GM12878 (cell line): ENCODE results near the gene CREB5. TPM values are rescaled to one million over a fixed set of nuclear protein-coding genes. Genes with fewer than 3 reads are reported as not detected.
A peak's percentile ranks its signal among the peaks of the same experiment; 100 is the strongest.

Experiments
- BHLHE40 ChIP-seq, 2 experiments: fragments of 450-650 bp in 1 of 2; IDR thresholded peaks; 2 replicates each; pipeline ENCODE4 v1.6.1; 2011 to 2017; ENCODE audit warnings: low read depth in 2 of 2, borderline replicate concordance in 1 of 2, improper control_type of control experiment in 1 of 2, low read length in 1 of 2, mild to moderate bottlenecking in 1 of 2
- E2F8 ChIP-seq: fragments of 450-650 bp; IDR thresholded peaks from 2 replicates; pipeline ENCODE4 v1.6.1; 2018; ENCODE audit warnings: mild to moderate bottlenecking, low read depth, moderate library complexity; ENCODE audit not compliant: partially characterized antibody
- EED ChIP-seq: sonication (generic); IDR thresholded peaks from 2 replicates; pipeline ENCODE4 v1.6.1; 2016; ENCODE audit warnings: antibody characterized with exemption, low read depth
- ETV6 ChIP-seq, 2 experiments: fragments of 450-650 bp in 1 of 2; IDR thresholded peaks in 1 of 2; conservative IDR thresholded peaks in 1 of 2; 2 replicates each; pipeline ENCODE4 v1.6.1; 2014; ENCODE audit warnings: antibody characterized with exemption in 1 of 2, borderline replicate concordance in 1 of 2, low read depth in 1 of 2, mild to moderate bottlenecking in 1 of 2, moderate library complexity in 1 of 2
- EZH2 ChIP-seq: IDR thresholded peaks from 2 replicates; pipeline ENCODE4 v1.6.1; 2012; ENCODE audit warnings: low read depth, mild to moderate bottlenecking, control low read depth, inconsistent platforms, low read length, borderline replicate concordance; ENCODE audit not compliant: control insufficient read depth
- HDAC6 ChIP-seq: fragments of 200-600 bp; sonication (generic); IDR thresholded peaks from one replicate; pipeline ENCODE4 v1.8.0; 2017; ENCODE audit warnings: antibody characterized with exemption; ENCODE audit not compliant: unreplicated experiment
- MAX ChIP-seq: IDR thresholded peaks from 2 replicates; pipeline ENCODE4 v1.6.1; 2012; ENCODE audit warnings: low read depth, low read length, improper control_type of control experiment
- MEF2A ChIP-seq: IDR thresholded peaks from 2 replicates; pipeline ENCODE4 v1.6.1; 2011; ENCODE audit warnings: low read depth, mild to moderate bottlenecking, low read length, moderate library complexity; ENCODE audit not compliant: insufficient read depth
- NKRF ChIP-seq: fragments of 450-650 bp; conservative IDR thresholded peaks from 2 replicates; pipeline ENCODE4 v1.6.1; 2017; ENCODE audit warnings: mild to moderate bottlenecking, moderate library complexity
- PAX8 ChIP-seq: fragments of 450-650 bp; IDR thresholded peaks from 2 replicates; pipeline ENCODE4 v1.6.1; 2017; ENCODE audit warnings: mild to moderate bottlenecking, moderate library complexity
- PKNOX1 ChIP-seq: fragments of 450-650 bp; IDR thresholded peaks from 2 replicates; pipeline ENCODE4 v1.6.1; 2016; ENCODE audit warnings: mild to moderate bottlenecking
- SKIL ChIP-seq: fragments of 450-650 bp; IDR thresholded peaks from 2 replicates; pipeline ENCODE4 v1.6.1; 2017; ENCODE audit warnings: mild to moderate bottlenecking, low read depth, inconsistent platforms; ENCODE audit not compliant: poor library complexity, severe bottlenecking
- SMAD5 ChIP-seq: IDR thresholded peaks from 2 replicates; pipeline ENCODE4 v1.6.1; 2016; ENCODE audit warnings: antibody characterized with exemption, low read depth
- STAT3 ChIP-seq: IDR thresholded peaks from 2 replicates; pipeline ENCODE4 v1.6.1; 2011; ENCODE audit warnings: low read depth, low read length, improper control_type of control experiment
- SUZ12 ChIP-seq: fragments of 200-600 bp; sonication (generic); IDR thresholded peaks from one replicate; pipeline ENCODE4 v1.6.1; 2018; ENCODE audit warnings: antibody characterized with exemption, mild to moderate bottlenecking; ENCODE audit not compliant: unreplicated experiment
- ZNF207 ChIP-seq: fragments of 450-650 bp; IDR thresholded peaks from 2 replicates; pipeline ENCODE4 v1.6.1; 2014; ENCODE audit warnings: antibody characterized with exemption, mild to moderate bottlenecking, borderline replicate concordance
- ZNF217 ChIP-seq: fragments of 450-650 bp; IDR thresholded peaks from 2 replicates; pipeline ENCODE4 v1.6.1; 2017; ENCODE audit warnings: antibody characterized with exemption, mild to moderate bottlenecking
- polyA plus RNA-seq, 11 experiments: library from polyadenylated mRNA; depleted of rRNA in 4 of 11; unstranded in 6 of 11; stranded (reverse) in 5 of 11; fragments of >200 nt; fragmentation: Nextera tagmentation in 4 of 11; fragmentation: Illumina TruSeq in 1 of 11; extraction: Ambion mirVana in 4 of 11; extraction: Trizol in 1 of 11; gene quantifications; 1 replicate in 1 of 11; 2 replicates in 10 of 11; pipeline versions ENCODE4 v1.2.1 to v1.2.3, GENCODE V29; 2011 to 2016; ENCODE audit warnings: inconsistent platforms in 2 of 11, missing spikeins in 2 of 11, low read depth in 1 of 11
- total RNA-seq, 4 experiments: library from RNA; depleted of rRNA in 3 of 4; stranded (reverse); fragments of >200 nt in 3 of 4; fragmentation: Illumina TruSeq in 1 of 4; extraction: Trizol in 1 of 4; gene quantifications; 2 replicates each; pipeline versions ENCODE4 v1.2.1 to v1.2.3, GENCODE V29; 2013 to 2021
- TF ChIP-seq, protein P1 (sequence below): IDR thresholded peaks from 2 replicates; pipeline ENCODE4 v1.6.1; 2011; ENCODE audit warnings: borderline replicate concordance, low read depth, mild to moderate bottlenecking, moderate library complexity, mixed read lengths, low read length; ENCODE audit not compliant: insufficient read depth; ENCODE audit errors: extremely low read length

Gene CREB5
- total and polyA plus RNA-seq, 10 of the 15 experiments (the other 5 are each of a cell fraction or from before 2014, with no cell fraction given): 12.9 to 74.1 (median 53.0) TPM

DNA sequence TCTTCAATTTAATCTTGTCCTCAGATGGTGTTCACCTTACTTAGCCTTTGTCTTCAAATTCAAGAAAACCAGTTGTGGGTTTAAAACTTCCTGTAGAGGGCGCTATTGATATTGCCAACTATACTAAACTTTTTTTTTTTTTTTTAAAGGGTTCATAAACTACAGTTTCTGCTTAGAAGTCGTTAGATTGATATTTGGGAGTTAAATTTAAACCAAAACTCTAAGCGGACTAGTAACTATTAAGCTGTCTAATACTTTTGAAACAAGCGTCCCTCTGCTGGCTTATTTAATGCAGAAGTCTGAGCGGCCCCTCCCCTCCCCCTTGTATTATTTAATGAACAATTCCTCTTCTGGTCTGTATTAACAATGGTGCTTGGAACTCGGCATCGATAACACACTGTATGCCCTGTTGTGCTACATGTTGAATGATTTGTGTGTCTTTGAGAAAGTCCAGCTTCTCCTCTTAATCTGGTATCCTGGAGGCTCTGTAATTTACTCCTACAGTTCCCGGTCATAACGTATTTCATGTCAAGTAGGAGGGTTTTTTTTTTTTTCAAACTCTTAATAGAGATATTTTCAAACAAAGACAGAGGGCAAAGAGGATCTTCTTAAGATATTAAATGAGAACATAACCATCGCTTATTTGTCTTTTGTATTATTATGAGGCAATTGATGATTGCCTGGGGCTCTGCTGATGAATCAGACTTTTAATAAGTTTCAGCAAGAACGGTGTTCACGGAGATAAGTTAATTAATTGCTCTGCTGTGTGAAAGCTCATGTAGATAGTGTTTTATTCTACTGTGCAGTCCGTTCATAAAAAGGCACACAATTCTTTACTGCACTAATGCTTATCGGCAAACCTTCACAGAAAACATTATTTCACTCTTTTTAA, 22.6 kb upstream of the CREB5 start (continued):
- TF ChIP-seq NKRF (no peak), MAX (no peak), BHLHE40 (IDR thresholded peaks at IDR 0.05; ENCODE audit: borderline replicate concordance in 1 of 2, low read depth in 2 of 2, low read length in 1 of 2) (no peak), E2F8 (no peak), ZNF207 (no peak), ETV6 (conservative IDR thresholded peaks at IDR 0.05 in 1 of 2, IDR thresholded peaks at IDR 0.05 in 1 of 2; ENCODE audit: borderline replicate concordance in 1 of 2, low read depth in 1 of 2) (no peak), SKIL (no peak), STAT3 (no peak), MEF2A (0 out of 2 replicates have a peak, but pooled peaks have one; percentile 32), SUZ12 (no peak), PAX8 (no peak), ZNF217 (no peak), EED (no peak), EZH2 (no peak), SMAD5 (no peak), HDAC6 (no peak), PKNOX1 (no peak)
- TF ChIP-seq, protein P1, sequence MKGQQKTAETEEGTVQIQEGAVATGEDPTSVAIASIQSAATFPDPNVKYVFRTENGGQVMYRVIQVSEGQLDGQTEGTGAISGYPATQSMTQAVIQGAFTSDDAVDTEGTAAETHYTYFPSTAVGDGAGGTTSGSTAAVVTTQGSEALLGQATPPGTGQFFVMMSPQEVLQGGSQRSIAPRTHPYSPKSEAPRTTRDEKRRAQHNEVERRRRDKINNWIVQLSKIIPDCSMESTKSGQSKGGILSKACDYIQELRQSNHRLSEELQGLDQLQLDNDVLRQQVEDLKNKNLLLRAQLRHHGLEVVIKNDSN: no peak
